ENCODE measurements around the gene GKN1.

DNA sequence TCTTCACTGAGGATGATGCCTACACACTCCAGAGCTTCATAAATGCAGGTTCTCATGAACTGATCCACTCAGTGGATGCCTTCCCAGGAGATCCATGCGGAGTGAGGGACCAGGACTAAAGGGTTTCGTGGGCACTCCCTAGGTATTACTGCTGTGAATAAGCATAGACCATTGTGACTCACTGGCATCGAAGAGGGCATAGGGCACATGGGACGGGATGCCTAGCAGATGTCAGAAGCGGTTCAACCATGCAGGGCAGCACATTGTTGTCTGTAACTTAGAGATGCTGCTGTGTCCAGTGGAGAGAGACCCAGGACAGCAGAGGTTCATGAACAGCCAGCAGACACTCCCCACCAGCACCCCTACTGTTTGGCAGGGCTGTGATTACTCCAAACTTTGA, 39.0 kb upstream of the GKN1 start:
- TF ChIP-seq, protein P1, sequence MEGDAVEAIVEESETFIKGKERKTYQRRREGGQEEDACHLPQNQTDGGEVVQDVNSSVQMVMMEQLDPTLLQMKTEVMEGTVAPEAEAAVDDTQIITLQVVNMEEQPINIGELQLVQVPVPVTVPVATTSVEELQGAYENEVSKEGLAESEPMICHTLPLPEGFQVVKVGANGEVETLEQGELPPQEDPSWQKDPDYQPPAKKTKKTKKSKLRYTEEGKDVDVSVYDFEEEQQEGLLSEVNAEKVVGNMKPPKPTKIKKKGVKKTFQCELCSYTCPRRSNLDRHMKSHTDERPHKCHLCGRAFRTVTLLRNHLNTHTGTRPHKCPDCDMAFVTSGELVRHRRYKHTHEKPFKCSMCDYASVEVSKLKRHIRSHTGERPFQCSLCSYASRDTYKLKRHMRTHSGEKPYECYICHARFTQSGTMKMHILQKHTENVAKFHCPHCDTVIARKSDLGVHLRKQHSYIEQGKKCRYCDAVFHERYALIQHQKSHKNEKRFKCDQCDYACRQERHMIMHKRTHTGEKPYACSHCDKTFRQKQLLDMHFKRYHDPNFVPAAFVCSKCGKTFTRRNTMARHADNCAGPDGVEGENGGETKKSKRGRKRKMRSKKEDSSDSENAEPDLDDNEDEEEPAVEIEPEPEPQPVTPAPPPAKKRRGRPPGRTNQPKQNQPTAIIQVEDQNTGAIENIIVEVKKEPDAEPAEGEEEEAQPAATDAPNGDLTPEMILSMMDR (IDR thresholded peaks at IDR 0.05; ENCODE audit: poor library complexity, severe bottlenecking), result no peak
- TF ChIP-seq, protein P2, sequence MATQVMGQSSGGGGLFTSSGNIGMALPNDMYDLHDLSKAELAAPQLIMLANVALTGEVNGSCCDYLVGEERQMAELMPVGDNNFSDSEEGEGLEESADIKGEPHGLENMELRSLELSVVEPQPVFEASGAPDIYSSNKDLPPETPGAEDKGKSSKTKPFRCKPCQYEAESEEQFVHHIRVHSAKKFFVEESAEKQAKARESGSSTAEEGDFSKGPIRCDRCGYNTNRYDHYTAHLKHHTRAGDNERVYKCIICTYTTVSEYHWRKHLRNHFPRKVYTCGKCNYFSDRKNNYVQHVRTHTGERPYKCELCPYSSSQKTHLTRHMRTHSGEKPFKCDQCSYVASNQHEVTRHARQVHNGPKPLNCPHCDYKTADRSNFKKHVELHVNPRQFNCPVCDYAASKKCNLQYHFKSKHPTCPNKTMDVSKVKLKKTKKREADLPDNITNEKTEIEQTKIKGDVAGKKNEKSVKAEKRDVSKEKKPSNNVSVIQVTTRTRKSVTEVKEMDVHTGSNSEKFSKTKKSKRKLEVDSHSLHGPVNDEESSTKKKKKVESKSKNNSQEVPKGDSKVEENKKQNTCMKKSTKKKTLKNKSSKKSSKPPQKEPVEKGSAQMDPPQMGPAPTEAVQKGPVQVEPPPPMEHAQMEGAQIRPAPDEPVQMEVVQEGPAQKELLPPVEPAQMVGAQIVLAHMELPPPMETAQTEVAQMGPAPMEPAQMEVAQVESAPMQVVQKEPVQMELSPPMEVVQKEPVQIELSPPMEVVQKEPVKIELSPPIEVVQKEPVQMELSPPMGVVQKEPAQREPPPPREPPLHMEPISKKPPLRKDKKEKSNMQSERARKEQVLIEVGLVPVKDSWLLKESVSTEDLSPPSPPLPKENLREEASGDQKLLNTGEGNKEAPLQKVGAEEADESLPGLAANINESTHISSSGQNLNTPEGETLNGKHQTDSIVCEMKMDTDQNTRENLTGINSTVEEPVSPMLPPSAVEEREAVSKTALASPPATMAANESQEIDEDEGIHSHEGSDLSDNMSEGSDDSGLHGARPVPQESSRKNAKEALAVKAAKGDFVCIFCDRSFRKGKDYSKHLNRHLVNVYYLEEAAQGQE (IDR thresholded peaks at IDR 0.05; ENCODE audit: borderline replicate concordance), result no peak
- TF ChIP-seq POLR2AphosphoS5 (IDR thresholded peaks at IDR 0.05), result no peak
- TF ChIP-seq EP300 (conservative IDR thresholded peaks at IDR 0.05; ENCODE audit: poor library complexity, severe bottlenecking), result no peak
- no peak for TF ChIP-seq EZH2 (IDR thresholded peaks at IDR 0.05; ENCODE audit: borderline replicate concordance, insufficient read depth, low read length, poor library complexity, severe bottlenecking)
- no peak for TF ChIP-seq MXI1 (conservative IDR thresholded peaks at IDR 0.05; ENCODE audit: poor library complexity, severe bottlenecking)
- no peak for TF ChIP-seq SMC3 (conservative IDR thresholded peaks at IDR 0.05; ENCODE audit: poor library complexity)
